ENCODE data around the gene DNAH9.

The DNAH9 gene

DNA sequence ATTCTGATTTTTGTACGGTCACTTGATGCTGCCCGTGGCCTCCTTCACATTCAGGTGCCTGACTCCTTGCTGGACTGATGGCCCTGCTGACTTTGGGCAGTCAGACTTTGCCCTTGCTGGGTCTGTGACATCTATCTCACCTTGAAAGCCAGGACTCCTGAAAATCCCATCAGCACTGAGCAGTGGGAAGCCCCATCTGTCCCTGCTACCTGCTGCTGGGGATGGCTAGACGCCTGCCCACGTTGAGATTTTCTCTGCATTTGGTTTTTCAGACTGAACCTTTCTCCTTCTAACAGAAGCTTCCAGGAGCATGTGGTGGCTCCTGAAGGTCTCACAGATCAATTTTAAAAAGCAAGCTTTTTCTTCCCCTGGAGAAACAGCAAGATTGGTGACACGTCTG lies 409.2 kb downstream of the DNAH9 start:
- TF ChIP-seq, protein P1, sequence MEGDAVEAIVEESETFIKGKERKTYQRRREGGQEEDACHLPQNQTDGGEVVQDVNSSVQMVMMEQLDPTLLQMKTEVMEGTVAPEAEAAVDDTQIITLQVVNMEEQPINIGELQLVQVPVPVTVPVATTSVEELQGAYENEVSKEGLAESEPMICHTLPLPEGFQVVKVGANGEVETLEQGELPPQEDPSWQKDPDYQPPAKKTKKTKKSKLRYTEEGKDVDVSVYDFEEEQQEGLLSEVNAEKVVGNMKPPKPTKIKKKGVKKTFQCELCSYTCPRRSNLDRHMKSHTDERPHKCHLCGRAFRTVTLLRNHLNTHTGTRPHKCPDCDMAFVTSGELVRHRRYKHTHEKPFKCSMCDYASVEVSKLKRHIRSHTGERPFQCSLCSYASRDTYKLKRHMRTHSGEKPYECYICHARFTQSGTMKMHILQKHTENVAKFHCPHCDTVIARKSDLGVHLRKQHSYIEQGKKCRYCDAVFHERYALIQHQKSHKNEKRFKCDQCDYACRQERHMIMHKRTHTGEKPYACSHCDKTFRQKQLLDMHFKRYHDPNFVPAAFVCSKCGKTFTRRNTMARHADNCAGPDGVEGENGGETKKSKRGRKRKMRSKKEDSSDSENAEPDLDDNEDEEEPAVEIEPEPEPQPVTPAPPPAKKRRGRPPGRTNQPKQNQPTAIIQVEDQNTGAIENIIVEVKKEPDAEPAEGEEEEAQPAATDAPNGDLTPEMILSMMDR (IDR thresholded peaks at IDR 0.05; ENCODE audit: low read depth, low read length) = no peak
- no peak for DNase-seq (ENCODE audit: extremely low read depth, low read depth)

Data from AG09319 (cell line).